ENCODE results near the gene PGBD5. TPM values are rescaled to one million over a fixed set of nuclear protein-coding genes. Genes with fewer than 3 reads are reported as not detected.

PGBD5 gene
- total RNA-seq, 2 experiments from 2014 or later = not detected

DNA sequence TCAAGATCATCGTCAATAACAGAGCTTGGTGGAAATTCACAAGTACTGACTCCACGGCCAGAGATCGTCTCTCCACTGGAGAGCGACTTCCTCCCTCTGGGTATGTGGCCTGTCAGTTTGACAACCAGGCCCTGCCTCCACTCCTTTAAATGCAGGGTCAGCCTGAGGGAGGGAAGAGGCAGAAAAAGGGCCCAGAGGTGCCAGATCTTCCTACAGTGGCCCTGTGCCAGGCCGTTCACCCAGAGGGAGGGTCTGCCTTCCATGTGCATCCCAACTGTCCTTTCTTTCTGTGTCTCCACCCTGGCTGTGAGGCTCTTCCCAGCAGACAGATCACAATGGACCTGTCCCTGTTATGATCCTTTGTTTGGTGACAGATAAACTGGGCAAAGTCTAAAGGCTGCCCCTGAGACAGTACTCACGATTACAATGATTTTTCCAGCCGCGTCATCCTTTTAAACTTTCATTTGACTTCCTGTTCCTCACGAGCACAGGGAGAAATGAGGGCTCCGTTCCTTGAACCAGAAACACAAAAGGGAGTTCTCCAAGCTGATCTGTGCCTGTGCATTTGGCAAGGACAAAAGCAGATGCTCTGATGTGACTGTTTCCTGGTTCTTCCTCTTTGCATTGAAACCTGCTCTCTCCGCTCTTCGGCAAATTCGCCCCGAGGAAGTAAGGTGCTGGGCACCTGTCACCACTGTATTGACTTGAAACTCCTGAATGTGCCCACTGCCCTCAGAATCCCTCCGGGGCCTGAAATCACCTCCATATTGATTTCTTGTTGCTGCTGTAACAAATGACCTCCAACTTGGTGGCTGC, 126.7 kb downstream of the PGBD5 start:
- Mint-ChIP-seq H3K4me1 (ENCODE audit: low read depth) (peaks cover 12% of the 10 kb centered on the region), H3K36me3 (ENCODE audit: low read depth) (no peaks in the 10 kb centered on the region), H3K27ac (no peak overlapping the region), H3K4me3 (no peak overlapping the region), H3K27me3 (no peaks in the 10 kb centered on the region), H3K9me3 (no peaks in the 10 kb centered on the region)
- TF ChIP-seq, protein P1, sequence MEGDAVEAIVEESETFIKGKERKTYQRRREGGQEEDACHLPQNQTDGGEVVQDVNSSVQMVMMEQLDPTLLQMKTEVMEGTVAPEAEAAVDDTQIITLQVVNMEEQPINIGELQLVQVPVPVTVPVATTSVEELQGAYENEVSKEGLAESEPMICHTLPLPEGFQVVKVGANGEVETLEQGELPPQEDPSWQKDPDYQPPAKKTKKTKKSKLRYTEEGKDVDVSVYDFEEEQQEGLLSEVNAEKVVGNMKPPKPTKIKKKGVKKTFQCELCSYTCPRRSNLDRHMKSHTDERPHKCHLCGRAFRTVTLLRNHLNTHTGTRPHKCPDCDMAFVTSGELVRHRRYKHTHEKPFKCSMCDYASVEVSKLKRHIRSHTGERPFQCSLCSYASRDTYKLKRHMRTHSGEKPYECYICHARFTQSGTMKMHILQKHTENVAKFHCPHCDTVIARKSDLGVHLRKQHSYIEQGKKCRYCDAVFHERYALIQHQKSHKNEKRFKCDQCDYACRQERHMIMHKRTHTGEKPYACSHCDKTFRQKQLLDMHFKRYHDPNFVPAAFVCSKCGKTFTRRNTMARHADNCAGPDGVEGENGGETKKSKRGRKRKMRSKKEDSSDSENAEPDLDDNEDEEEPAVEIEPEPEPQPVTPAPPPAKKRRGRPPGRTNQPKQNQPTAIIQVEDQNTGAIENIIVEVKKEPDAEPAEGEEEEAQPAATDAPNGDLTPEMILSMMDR (IDR thresholded peaks at IDR 0.05) = no peak
- ATAC-seq = no peak
- ChIA-PET CTCF (no interaction called here), POLR2A (no interaction called here)
- intact Hi-C loops (cut with micrococcal nuclease) = no loop called here
- no peak for DNase-seq

DNA sequence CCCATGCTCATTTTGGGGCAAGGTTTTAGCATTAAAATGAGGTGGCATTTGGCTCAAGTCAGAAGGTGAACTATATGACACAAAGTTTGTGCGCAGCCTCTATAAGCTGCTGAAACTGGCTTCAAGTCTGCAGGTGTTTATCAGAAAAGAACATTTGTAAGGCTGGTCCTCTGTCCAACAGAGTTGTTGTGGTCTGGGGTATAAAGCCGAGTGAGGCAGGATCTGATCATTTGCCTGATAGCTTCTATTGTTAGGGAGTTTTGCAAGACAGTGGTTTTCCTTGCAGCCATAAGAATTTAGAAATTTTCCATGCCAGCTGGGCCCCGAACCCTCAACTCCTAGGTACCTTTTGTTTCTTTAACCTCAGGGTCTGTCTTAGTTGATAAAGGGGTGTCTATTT, 130.8 kb downstream of the PGBD5 start:
- TF ChIP-seq, protein P1 (IDR thresholded peaks at IDR 0.05) = no peak
- ATAC-seq (no peak), DNase-seq (no peak)
- ChIA-PET CTCF (no interaction called here), POLR2A (no interaction called here)
- no peak overlapping the region for H3K4me3 Mint-ChIP-seq
- peaks cover 5% of the 10 kb centered on the region for H3K4me1 Mint-ChIP-seq (ENCODE audit: low read depth)
- H3K36me3 Mint-ChIP-seq (ENCODE audit: low read depth) = no peaks in the 10 kb centered on the region
- peaks cover 6% of the 10 kb centered on the region for H3K27me3 Mint-ChIP-seq
- no peak overlapping the region for H3K27ac Mint-ChIP-seq
- intact Hi-C loops (cut with micrococcal nuclease) = no loop called here
- no peaks in the 10 kb centered on the region for H3K9me3 Mint-ChIP-seq

DNA sequence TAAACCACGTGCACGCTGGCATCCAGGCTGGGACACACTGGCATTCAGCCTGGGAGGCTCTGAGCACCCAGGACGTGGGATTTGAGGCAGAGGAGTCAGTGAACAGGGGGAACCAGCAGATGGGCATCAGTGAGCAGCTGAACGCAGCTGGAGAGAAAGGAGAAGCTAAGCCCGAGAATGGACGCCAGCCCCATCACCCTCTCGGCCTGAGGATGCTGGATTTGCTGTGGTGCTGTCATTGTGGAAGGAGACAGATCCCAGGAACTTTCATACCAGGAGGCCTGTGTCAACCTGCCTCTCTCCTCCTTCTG, 132.8 kb downstream of the PGBD5 start:
- TF ChIP-seq, protein P1 (IDR thresholded peaks at IDR 0.05) = no peak
- no peak for ATAC-seq
- no peaks in the 10 kb centered on the region for H3K36me3 Mint-ChIP-seq (ENCODE audit: low read depth)
- no peak for DNase-seq
- H3K27me3 Mint-ChIP-seq = peaks cover 6% of the 10 kb centered on the region
- no peaks in the 10 kb centered on the region for H3K9me3 Mint-ChIP-seq
- intact Hi-C loops (cut with micrococcal nuclease) = no loop called here
- CTCF ChIA-PET = no interaction called here
- POLR2A ChIA-PET = interaction anchor here (0.6 kb wide), 1 partner anchor 135 kb away, joined by 3 read pairs; no protein-coding TSS in a partner anchor
- H3K4me3 Mint-ChIP-seq = no peak overlapping the region
- peaks cover 5% of the 10 kb centered on the region for H3K4me1 Mint-ChIP-seq (ENCODE audit: low read depth)
- no peak overlapping the region for H3K27ac Mint-ChIP-seq

DNA sequence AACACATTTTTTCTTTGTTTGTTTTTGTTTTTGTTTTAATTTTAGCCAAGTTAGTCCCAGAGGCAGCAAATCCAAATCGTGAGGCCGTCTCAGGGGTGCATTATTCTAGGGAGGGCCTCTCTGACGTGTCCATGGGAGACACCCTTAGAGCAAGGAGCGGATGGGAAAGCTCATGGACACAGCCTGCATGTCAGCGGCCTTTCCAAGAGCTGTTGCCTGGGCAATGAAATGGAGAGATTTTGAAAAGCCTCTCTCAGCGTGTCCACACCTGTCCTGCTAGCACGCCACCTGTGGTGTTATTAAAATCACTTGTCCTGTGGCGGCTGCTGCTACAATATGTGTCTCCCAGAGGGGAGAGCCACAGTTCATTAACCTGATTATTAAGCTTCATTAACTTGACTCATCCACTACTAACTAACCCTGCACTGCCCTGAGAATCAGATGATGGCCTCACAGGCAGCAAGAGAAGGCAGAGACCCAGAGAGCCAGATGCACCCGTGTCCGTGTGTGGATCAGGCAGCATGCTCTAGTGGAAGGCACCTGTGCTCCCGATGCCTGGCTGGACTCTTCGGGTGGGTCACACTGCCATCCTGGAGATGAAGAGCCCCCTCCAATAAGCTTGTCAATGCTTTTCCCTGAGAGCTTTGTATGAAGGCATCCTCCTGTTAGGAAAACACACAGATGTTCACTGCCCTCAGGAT, 133.3 kb downstream of the PGBD5 start:
- intact Hi-C loops (cut with micrococcal nuclease) = no loop called here
- H3K4me1 Mint-ChIP-seq (ENCODE audit: low read depth) = peaks cover 5% of the 10 kb centered on the region
- no peaks in the 10 kb centered on the region for H3K9me3 Mint-ChIP-seq
- DNase-seq (no peak), ATAC-seq (no peak)
- H3K36me3 Mint-ChIP-seq (ENCODE audit: low read depth) = no peaks in the 10 kb centered on the region
- TF ChIP-seq, protein P1 (IDR thresholded peaks at IDR 0.05) = no peak
- no peak overlapping the region for H3K4me3 Mint-ChIP-seq
- H3K27me3 Mint-ChIP-seq = peaks cover 6% of the 10 kb centered on the region
- ChIA-PET POLR2A (interaction anchor here (0.6 kb wide), 1 partner anchor 134 kb away, joined by 3 read pairs; no protein-coding TSS in a partner anchor), CTCF (no interaction called here)
- H3K27ac Mint-ChIP-seq = no peak overlapping the region
